SK-N-SH (cell line): ENCODE results near the gene SPEM1. TPM values are rescaled to one million over a fixed set of nuclear protein-coding genes. Genes with fewer than 3 reads are reported as not detected.

Experiments
- CHD2 ChIP-seq: fragments of 150-350 bp; IDR thresholded peaks from 2 replicates; pipeline ENCODE4 v1.6.1; 2018; ENCODE audit warnings: low read length; ENCODE audit not compliant: partially characterized antibody
- CTCF ChIP-seq: fragments of 200-600 bp; sonication (generic); IDR thresholded peaks from 2 replicates; pipeline ENCODE4 v1.6.1; 2017; ENCODE audit warnings: antibody characterized with exemption, mild to moderate bottlenecking, moderate library complexity
- EP300 ChIP-seq, 2 experiments: IDR thresholded peaks; 2 replicates each; pipeline versions ENCODE4 v1.4.0 to v1.6.1; 2012; ENCODE audit warnings: borderline replicate concordance in 1 of 2, low read depth in 1 of 2, low read length in 1 of 2
- EZH2phosphoT487 ChIP-seq: fragments of 200-600 bp; sonication (generic); IDR thresholded peaks from 2 replicates; pipeline ENCODE4 v1.6.1; 2017; ENCODE audit warnings: low read depth, mixed run types, mild to moderate bottlenecking, antibody characterized with exemption, moderate library complexity, borderline replicate concordance
- FOSL2 ChIP-seq: IDR thresholded peaks from 2 replicates; pipeline ENCODE4 v1.4.0; 2012; ENCODE audit warnings: low read depth, mild to moderate bottlenecking, moderate library complexity, borderline replicate concordance
- FOXJ3 ChIP-seq: sonication (generic); formaldehyde crosslinking; IDR thresholded peaks from 2 replicates; pipeline ENCODE4 v1.5.1; 2020; ENCODE audit warnings: mild to moderate bottlenecking, missing genetic modification reagents
- GATA2 ChIP-seq: sonication (generic); formaldehyde crosslinking; IDR thresholded peaks from 2 replicates; pipeline ENCODE4 v1.5.0; 2020; ENCODE audit warnings: mild to moderate bottlenecking, missing genetic modification reagents
- NRF1 ChIP-seq: IDR thresholded peaks from 2 replicates; pipeline ENCODE4 v1.6.1; 2012; ENCODE audit warnings: low read depth, mild to moderate bottlenecking, low read length
- PBX3 ChIP-seq: IDR thresholded peaks from 2 replicates; pipeline ENCODE4; 2012
- POLR2AphosphoS5 ChIP-seq: IDR thresholded peaks from 2 replicates; pipeline ENCODE4 v1.6.1; 2012; ENCODE audit warnings: low read depth, low read length
- RCOR1 ChIP-seq: fragments of 150-350 bp; IDR thresholded peaks from 2 replicates; pipeline ENCODE4 v1.6.1; 2017; ENCODE audit warnings: antibody characterized with exemption, low read length
- REST ChIP-seq: IDR thresholded peaks from 2 replicates; pipeline ENCODE4 v1.6.1; 2012; ENCODE audit warnings: mild to moderate bottlenecking, low read depth, low read length, moderate library complexity
- RFX5 ChIP-seq: IDR thresholded peaks from 2 replicates; pipeline ENCODE4 v1.6.1; 2012; ENCODE audit warnings: mild to moderate bottlenecking, improper control_type of control experiment, low read length
- RXRA ChIP-seq: IDR thresholded peaks from 2 replicates; pipeline ENCODE4 v1.4.0; 2012; ENCODE audit warnings: low read depth, mild to moderate bottlenecking, borderline replicate concordance
- TAF1 ChIP-seq: IDR thresholded peaks from 2 replicates; pipeline ENCODE4 v1.6.1; 2012; ENCODE audit warnings: low read depth, mild to moderate bottlenecking, low read length, moderate library complexity, borderline replicate concordance
- TCF12 ChIP-seq: IDR thresholded peaks from 2 replicates; pipeline ENCODE4 v1.4.0; 2012
- TEAD4 ChIP-seq: IDR thresholded peaks from 2 replicates; pipeline ENCODE4 v1.4.0; 2012; ENCODE audit warnings: mild to moderate bottlenecking, borderline replicate concordance; ENCODE audit not compliant: insufficient read depth
- ZBTB33 ChIP-seq: IDR thresholded peaks from 2 replicates; pipeline ENCODE4 v1.4.0; 2012; ENCODE audit warnings: low read depth, borderline replicate concordance
- polyA plus RNA-seq, 3 experiments: library from polyadenylated mRNA; depleted of rRNA; stranded (reverse); fragments of >200 nt; gene quantifications; 2 replicates each; pipeline ENCODE4 v1.2.3, GENCODE V29; 2012

Gene SPEM1
- polyA plus RNA-seq, 1 of the 3 experiments (the other 2 are of a cell fraction), result not detected

GRCh38 chr17:7403977-7404736, 16.0 kb upstream of the SPEM1 start, which contains the start of gene TMEM256 (continued):
- TF ChIP-seq CTCF, result no peak
- TF ChIP-seq REST, result no peak
- TF ChIP-seq FOXJ3 (CRISPR knock-in tag), result no peak
- no peak for TF ChIP-seq TEAD4
- TF ChIP-seq RXRA, result no peak
- no peak for TF ChIP-seq NRF1
- TF ChIP-seq TCF12, result 0 out of 2 replicates have a peak, but pooled peaks have one; percentile 21
- no peak for TF ChIP-seq RCOR1
- TF ChIP-seq POLR2AphosphoS5, result peak; percentile 93
- peak; percentile 81 for TF ChIP-seq ZBTB33
- peak; percentile 83 for TF ChIP-seq RFX5
- no peak for TF ChIP-seq GATA2 (CRISPR knock-in tag)
- TF ChIP-seq PBX3, result no peak; the same call in 1 of the 2 replicates
- TF ChIP-seq FOSL2, result no peak
- TF ChIP-seq EP300 (IDR thresholded peaks at IDR 0.05; ENCODE audit: borderline replicate concordance in 1 of 2, low read depth in 1 of 2, low read length in 1 of 2), result 0 out of 4 replicates have a peak, but pooled peaks of 1 of the 2 experiments have one; percentile 24
- peak; percentile 94 for TF ChIP-seq CHD2
- TF ChIP-seq TAF1, result peak; percentile 85
- no peak for TF ChIP-seq EZH2phosphoT487
